C4-2B (cell line): ENCODE measurements around the gene IQSEC1.
A peak's percentile ranks its signal among the peaks of the same experiment; 100 is the strongest.

ENCODE experiments used
- H3K27ac ChIP-seq: fragments of 450-650 bp; 2 replicates; pipeline ENCODE4 v1.5.1; 2017
- CTCF ChIP-seq: fragments of 450-650 bp; conservative IDR thresholded peaks from 2 replicates; pipeline ENCODE4 v1.5.1; 2017; ENCODE audit warnings: mild to moderate bottlenecking
- ZFX ChIP-seq: fragments of 450-650 bp; IDR thresholded peaks from 2 replicates; pipeline ENCODE4 v1.6.1; 2017

IQSEC1 gene

GRCh38 chr3:13002398-13003124 lies 70.7 kb downstream of the IQSEC1 start:
- TF ChIP-seq ZFX, result no peak
- no peak for TF ChIP-seq CTCF
- H3K27ac ChIP-seq, result no peak overlapping the region

DNA sequence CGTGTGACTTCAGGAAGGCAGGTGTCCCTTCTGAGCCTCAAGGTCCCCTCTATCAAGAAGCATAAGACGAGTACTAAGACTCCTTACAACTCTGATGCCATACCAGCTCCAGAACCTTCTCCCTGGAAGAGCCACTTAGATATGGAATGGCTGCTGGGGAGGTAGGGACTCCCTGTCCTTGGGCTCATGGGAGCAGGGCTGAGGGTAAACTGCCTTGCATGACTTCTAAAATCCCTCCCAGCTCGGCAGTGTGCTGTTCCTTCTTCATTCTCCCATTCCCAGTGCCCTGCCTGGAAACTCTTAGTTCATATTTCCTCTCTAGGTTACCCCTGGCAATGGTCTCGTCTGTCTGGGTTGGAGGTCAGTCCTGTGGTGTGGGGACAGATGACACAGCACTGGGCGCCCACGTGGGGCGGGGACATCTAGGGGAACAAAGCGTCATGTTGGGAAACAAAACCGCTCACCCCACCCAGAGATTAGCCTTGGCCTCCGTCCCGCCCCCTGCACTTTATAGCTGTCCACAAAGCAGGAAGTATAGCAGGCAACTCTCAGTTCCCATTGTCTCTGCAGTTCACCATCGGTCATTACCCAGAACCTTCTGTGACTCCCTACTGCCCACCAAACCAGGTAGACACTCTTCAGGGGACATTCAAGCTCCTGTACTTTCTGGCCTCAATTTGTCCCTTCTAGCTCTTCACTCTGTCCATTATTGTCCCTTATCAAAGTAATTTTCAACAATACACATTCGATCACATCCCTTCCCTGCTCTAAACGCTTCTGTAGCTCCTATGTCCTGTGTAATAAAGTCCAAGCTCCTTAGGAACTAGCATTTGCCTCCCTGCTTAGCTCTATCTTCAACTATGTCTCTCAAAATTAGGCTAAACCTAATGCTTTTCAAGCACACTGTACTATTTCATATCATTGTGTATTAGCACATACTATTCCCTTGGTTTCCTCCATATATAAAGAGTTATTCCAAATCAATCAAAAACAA lies 73.8 kb downstream of the IQSEC1 start:
- no peak overlapping the region for H3K27ac ChIP-seq
- no peak for TF ChIP-seq CTCF
- no peak for TF ChIP-seq ZFX

GRCh38 chr3:12998648-12999047 lies 74.6 kb downstream of the IQSEC1 start:
- TF ChIP-seq ZFX, result no peak
- TF ChIP-seq CTCF, result no peak
- H3K27ac ChIP-seq, result no peak overlapping the region

DNA sequence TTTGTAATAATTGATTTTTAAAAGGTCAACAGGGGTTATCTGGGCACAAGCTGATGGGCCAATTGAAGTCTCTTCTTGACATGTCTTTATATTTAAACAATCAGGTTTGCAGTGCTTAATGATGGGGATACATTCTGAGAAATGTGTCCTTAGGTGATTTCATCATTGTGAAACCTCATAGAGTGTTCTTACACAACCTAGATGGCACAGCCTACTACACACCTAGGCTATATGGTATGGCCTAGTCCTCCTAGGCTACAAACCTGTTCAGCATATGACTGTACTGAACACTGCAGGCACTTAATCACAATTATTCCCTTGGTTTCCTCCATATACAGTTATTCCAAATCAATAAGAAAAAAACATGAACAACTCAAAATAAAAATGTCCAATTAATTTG lies 75.8 kb downstream of the IQSEC1 start:
- H3K27ac ChIP-seq, result no peak overlapping the region

DNA sequence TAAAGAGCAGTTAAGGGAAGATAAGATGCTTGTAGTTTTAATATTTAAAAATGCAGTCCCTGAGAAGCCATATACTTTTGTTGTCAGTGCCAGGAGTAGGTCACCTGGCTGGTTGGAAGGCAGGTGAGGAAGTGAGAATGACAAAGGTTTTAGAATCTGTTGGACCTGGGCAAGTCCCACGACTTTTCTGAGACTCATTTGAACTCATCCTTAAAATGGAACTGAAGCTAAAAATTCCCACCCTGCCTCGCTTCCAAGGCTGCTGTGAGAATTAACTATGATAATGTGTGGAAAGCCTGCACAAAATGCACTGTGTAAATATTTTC lies 77.1 kb downstream of the IQSEC1 start:
- H3K27ac ChIP-seq, result no peak overlapping the region
- no peak for TF ChIP-seq CTCF

More for the DNA sequence above, 75.8 kb downstream of the IQSEC1 start:
- TF ChIP-seq ZFX (no peak), CTCF (no peak)

- no peak overlapping the region for H3K27ac ChIP-seq
- TF ChIP-seq ZFX (no peak), CTCF (0 out of 2 replicates have a peak, but pooled peaks have one; percentile 21)
Observed at GRCh38 chr3:12995389-12996180, 77.6 kb downstream of the IQSEC1 start.
